HG02763 (cell line): ENCODE data around the gene CATSPERD.

Experiments used
- ATAC-seq: cut with Tn5 transposase; IDR thresholded peaks from one replicate; pipeline ENCODE4 v1.9.1; 2021; ENCODE audit warnings: mild to moderate bottlenecking, moderate library complexity; ENCODE audit not compliant: unreplicated experiment

Gene CATSPERD

GRCh38 chr19:5825178-5825577, 104.7 kb downstream of the CATSPERD start:
- no peak for ATAC-seq

- no peak for ATAC-seq
Observed at GRCh38 chr19:5826531-5827341, 106.3 kb downstream of the CATSPERD start.

- no peak for ATAC-seq
Observed at GRCh38 chr19:5827342-5827890, 107.0 kb downstream of the CATSPERD start.

GRCh38 chr19:5827891-5828660, 107.6 kb downstream of the CATSPERD start:
- peak; percentile 72 for ATAC-seq
